Ecto neural progenitor cell (in vitro differentiated cells): ENCODE data around the gene CDH23.
A peak's percentile ranks its signal among the peaks of the same experiment; 100 is the strongest.

ENCODE experiments used
- DNase-seq: peaks from one replicate; pipeline ENCODE4 v3.0.0-alpha.2; 2018; ENCODE audit warnings: low spot score

The CDH23 gene

GRCh38 chr10:71486484-71487114 is 89.9 kb downstream of the CDH23 start:
- peak; percentile 82 for DNase-seq

- DNase-seq: no peak
Measured at GRCh38 chr10:71487726-71488125, 91.0 kb downstream of the CDH23 start.

GRCh38 chr10:71489077-71489476 is 92.4 kb downstream of the CDH23 start:
- no peak for DNase-seq

GRCh38 chr10:71492872-71493271 is 96.2 kb downstream of the CDH23 start:
- no peak for DNase-seq

GRCh38 chr10:71493741-71494140 is 97.0 kb downstream of the CDH23 start:
- DNase-seq: no peak

- DNase-seq: no peak
Measured at GRCh38 chr10:71494476-71494875, 97.8 kb downstream of the CDH23 start.

- DNase-seq: no peak
Measured at GRCh38 chr10:71494980-71495381, 98.3 kb downstream of the CDH23 start.

- no peak for DNase-seq
Measured at GRCh38 chr10:71496927-71497762, 100.4 kb downstream of the CDH23 start.

- DNase-seq: no peak
Measured at GRCh38 chr10:71497763-71498326, 101.1 kb downstream of the CDH23 start.

GRCh38 chr10:71501402-71501801 is 104.7 kb downstream of the CDH23 start:
- DNase-seq: no peak

GRCh38 chr10:71502190-71502589 is 105.5 kb downstream of the CDH23 start:
- no peak for DNase-seq

GRCh38 chr10:71502851-71503250 is 106.1 kb downstream of the CDH23 start:
- DNase-seq: no peak

- no peak for DNase-seq
Measured at GRCh38 chr10:71504168-71504567, 107.4 kb downstream of the CDH23 start.

- DNase-seq: no peak
Measured at GRCh38 chr10:71504570-71504969, 107.8 kb downstream of the CDH23 start.

GRCh38 chr10:71505862-71506261 is 109.1 kb downstream of the CDH23 start:
- DNase-seq: no peak

- DNase-seq: no peak
Measured at GRCh38 chr10:71509444-71509843, 112.7 kb downstream of the CDH23 start.

- no peak for DNase-seq
Measured at GRCh38 chr10:71511206-71511605, 114.5 kb downstream of the CDH23 start.

- DNase-seq: no peak
Measured at GRCh38 chr10:71512312-71512711, 115.6 kb downstream of the CDH23 start.

- no peak for DNase-seq
Measured at GRCh38 chr10:71512761-71513539, 116.2 kb downstream of the CDH23 start.

- DNase-seq: no peak
Measured at GRCh38 chr10:71513540-71513853, 116.8 kb downstream of the CDH23 start.

- no peak for DNase-seq
Measured at GRCh38 chr10:71513936-71514335, 117.2 kb downstream of the CDH23 start.

GRCh38 chr10:71515531-71516172 is 118.9 kb downstream of the CDH23 start:
- DNase-seq: no peak
